Osteocyte (in vitro differentiated cells): ENCODE results near the gene RAPGEF4. TPM values are rescaled to one million over a fixed set of nuclear protein-coding genes. Genes with fewer than 3 reads are reported as not detected.

Experiments
- DNase-seq: peaks from one replicate; pipeline ENCODE4 v3.0.0; 2021; ENCODE audit warnings: mixed read lengths; ENCODE audit not compliant: unreplicated experiment; ENCODE audit errors: extremely low spot score
- H3K27ac Mint-ChIP-seq: one replicate; pipeline ENCODE4 v1.8.0; 2021; ENCODE audit warnings: mild to moderate bottlenecking, mixed read lengths; ENCODE audit not compliant: unreplicated experiment
- H3K27me3 Mint-ChIP-seq: one replicate; pipeline ENCODE4 v1.8.0; 2021; ENCODE audit warnings: mixed read lengths; ENCODE audit not compliant: unreplicated experiment
- H3K36me3 Mint-ChIP-seq: one replicate; pipeline ENCODE4 v1.8.0; 2021; ENCODE audit warnings: mixed read lengths; ENCODE audit not compliant: unreplicated experiment
- H3K4me1 Mint-ChIP-seq: one replicate; pipeline ENCODE4 v1.8.0; 2021; ENCODE audit warnings: mixed read lengths; ENCODE audit not compliant: unreplicated experiment
- H3K4me3 Mint-ChIP-seq: one replicate; pipeline ENCODE4 v1.8.0; 2021; ENCODE audit warnings: mild to moderate bottlenecking, moderate library complexity, mixed read lengths; ENCODE audit not compliant: unreplicated experiment
- H3K9me3 Mint-ChIP-seq: one replicate; pipeline ENCODE4 v1.8.0; 2021; ENCODE audit warnings: mixed read lengths; ENCODE audit not compliant: unreplicated experiment
- total RNA-seq: library from RNA; stranded (reverse); gene quantifications from 2 replicates; pipeline ENCODE4 v1.2.1, GENCODE V29; 2021
- TF ChIP-seq, protein P1 (sequence below): fragments of 200-600 bp; sonication (generic); IDR thresholded peaks from 2 replicates; pipeline ENCODE4 v1.5.0; 2021; ENCODE audit warnings: antibody characterized with exemption, mild to moderate bottlenecking, moderate library complexity

The RAPGEF4 gene
- total RNA-seq, 1 donor from 2014 or later, result 0.91 TPM

DNA sequence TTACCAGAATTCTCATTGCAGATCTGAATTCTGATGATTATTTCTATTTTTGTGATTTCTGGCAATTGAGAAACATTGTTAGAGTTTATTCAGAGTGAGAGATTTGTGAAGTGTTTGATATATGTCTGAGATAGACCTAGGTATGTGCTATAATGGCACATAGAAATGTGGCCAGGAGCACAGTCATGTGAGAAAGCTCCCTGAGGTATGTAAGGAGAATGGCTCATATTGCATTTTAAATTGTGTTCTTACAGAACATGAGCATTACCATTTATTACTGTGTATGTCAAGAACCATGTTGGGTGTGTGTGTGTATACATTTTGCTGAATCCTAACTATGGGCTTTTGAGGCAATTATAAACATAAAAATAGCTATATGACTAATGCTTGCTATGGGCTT lies 101.2 kb downstream of the RAPGEF4 start:
- Mint-ChIP-seq H3K36me3 (no peaks in the 10 kb centered on the region), H3K4me3 (no peak overlapping the region), H3K27ac (no peak overlapping the region), H3K27me3 (no peaks in the 10 kb centered on the region), H3K4me1 (peaks cover 2% of the 10 kb centered on the region), H3K9me3 (no peaks in the 10 kb centered on the region)
- TF ChIP-seq, protein P1, sequence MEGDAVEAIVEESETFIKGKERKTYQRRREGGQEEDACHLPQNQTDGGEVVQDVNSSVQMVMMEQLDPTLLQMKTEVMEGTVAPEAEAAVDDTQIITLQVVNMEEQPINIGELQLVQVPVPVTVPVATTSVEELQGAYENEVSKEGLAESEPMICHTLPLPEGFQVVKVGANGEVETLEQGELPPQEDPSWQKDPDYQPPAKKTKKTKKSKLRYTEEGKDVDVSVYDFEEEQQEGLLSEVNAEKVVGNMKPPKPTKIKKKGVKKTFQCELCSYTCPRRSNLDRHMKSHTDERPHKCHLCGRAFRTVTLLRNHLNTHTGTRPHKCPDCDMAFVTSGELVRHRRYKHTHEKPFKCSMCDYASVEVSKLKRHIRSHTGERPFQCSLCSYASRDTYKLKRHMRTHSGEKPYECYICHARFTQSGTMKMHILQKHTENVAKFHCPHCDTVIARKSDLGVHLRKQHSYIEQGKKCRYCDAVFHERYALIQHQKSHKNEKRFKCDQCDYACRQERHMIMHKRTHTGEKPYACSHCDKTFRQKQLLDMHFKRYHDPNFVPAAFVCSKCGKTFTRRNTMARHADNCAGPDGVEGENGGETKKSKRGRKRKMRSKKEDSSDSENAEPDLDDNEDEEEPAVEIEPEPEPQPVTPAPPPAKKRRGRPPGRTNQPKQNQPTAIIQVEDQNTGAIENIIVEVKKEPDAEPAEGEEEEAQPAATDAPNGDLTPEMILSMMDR, result no peak
- no peak for DNase-seq

DNA sequence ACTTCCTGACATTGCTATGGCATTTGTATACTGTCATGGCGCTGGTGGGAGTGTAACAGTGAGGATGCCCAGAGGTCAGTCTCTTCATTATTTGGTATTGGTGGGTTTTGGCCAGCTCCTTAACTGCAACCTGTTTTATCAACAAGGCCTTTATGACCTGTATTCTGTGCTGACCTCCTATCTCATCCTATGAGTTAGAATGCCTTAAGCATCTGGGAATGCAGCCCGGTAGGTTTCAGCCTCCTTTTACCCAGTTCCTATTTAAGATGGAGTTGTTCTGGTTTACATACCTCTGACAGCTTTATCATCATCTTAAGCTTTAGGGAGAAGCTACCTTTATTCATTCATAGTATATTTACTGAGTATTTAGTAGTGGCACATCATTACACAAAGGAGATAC lies 103.8 kb downstream of the RAPGEF4 start:
- no peak for DNase-seq
- Mint-ChIP-seq H3K9me3 (no peaks in the 10 kb centered on the region), H3K36me3 (no peaks in the 10 kb centered on the region), H3K4me3 (no peak overlapping the region), H3K4me1 (peaks cover 4% of the 10 kb centered on the region), H3K27me3 (no peaks in the 10 kb centered on the region), H3K27ac (no peak overlapping the region)
- TF ChIP-seq, protein P1, result no peak

DNA sequence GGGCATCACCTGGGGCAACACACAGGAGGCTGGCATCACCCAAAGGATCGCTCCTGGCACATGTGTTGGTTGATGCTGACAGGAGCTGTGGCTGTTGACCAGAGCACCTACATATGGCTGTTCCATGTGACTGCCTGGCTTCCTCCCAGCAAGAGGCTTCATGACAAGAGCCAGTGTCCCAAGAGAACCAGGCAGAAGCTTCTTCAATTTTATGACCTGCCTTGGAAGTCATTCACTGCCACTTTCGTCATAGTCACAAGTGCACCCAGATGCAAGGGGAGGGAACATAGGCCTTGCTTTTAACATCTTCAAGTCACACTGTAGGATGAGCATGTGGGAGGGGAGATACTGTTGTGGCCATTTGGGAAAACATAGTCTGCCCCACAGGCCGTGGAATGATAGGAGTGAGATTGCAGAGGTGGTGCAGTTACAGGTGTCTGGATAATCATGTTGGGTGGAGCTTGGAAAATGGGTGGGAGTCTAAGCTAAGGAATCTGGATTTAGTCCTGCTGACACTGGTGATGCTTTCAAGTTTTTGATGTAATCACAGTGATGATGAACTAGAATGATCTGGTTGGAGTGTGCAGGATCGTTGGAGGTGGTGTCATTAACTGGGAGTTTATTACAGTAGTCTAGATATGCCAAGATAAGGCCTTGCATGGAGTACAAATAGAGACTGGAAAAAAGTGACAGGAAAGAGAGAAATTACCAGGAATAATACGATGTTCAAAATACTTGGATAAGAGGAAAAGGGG lies 107.0 kb downstream of the RAPGEF4 start:
- H3K9me3 Mint-ChIP-seq, result no peaks in the 10 kb centered on the region
- H3K27me3 Mint-ChIP-seq, result no peaks in the 10 kb centered on the region
- H3K36me3 Mint-ChIP-seq, result no peaks in the 10 kb centered on the region
- DNase-seq, result no peak
- TF ChIP-seq, protein P1, result no peak
- no peak overlapping the region for H3K4me3 Mint-ChIP-seq
- no peak overlapping the region for H3K27ac Mint-ChIP-seq
- peaks cover 2% of the 10 kb centered on the region for H3K4me1 Mint-ChIP-seq

DNA sequence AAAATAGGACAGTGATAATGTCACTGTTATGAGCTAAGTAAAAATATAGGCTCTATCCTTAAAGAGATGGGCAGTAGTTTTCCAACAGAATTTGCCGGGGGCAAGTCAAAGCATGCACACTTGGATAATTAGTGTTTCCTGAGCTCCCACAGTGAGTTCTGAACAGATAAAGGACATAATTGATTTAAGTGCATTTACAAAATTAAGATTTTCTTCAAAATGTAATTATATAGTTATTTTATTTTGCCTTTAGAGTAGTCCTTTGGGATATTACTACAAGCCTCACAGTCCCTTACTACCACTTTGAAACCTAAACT lies 107.6 kb downstream of the RAPGEF4 start:
- Mint-ChIP-seq H3K4me3 (no peak overlapping the region), H3K9me3 (no peaks in the 10 kb centered on the region), H3K27ac (no peak overlapping the region), H3K4me1 (peaks cover 2% of the 10 kb centered on the region), H3K27me3 (no peaks in the 10 kb centered on the region), H3K36me3 (no peaks in the 10 kb centered on the region)
- DNase-seq, result no peak
- TF ChIP-seq, protein P1, result no peak

DNA sequence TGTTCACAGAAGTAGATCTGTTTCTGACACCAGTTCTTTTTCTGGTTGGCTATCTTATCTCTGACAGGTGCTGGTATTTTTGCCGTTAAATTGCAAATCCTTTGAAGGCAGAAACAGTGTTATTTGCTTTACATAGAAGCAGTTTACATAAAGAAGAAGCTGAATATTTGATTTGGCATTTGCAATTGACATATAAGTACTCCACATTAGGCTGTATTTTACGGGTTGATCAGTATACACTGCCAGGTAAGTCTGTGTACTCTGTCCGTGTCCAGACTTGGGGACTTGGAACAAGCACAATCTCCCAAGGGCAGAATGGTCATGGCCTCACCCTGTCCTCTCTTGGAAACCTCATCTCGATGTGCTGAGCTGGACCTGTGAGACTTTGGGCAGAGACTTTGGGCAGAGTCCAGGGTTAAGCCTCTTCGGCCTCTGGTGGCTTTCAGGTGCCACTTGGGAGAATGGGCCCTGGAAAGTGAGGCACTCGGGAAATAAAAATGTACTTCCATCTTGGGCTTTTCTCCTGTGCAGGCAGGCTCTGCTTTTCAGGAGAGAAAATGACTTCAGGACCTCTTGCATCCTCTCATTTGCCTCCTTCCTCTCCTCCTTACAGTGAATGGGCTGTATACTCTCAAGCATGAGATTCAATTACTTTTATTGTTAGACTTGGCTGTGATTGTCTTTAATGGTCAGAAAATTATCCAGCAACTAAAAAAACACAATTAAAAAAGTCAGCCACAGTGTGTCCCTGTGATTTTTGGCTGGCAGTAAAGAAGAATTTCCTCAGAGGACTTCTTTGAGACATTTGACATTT lies 108.5 kb downstream of the RAPGEF4 start:
- DNase-seq, result no peak
- TF ChIP-seq, protein P1, result no peak
- no peaks in the 10 kb centered on the region for H3K36me3 Mint-ChIP-seq
- no peaks in the 10 kb centered on the region for H3K27me3 Mint-ChIP-seq
- no peaks in the 10 kb centered on the region for H3K9me3 Mint-ChIP-seq
- no peak overlapping the region for H3K4me3 Mint-ChIP-seq
- H3K27ac Mint-ChIP-seq, result no peak overlapping the region
- peaks cover 2% of the 10 kb centered on the region for H3K4me1 Mint-ChIP-seq
